GM19239 (cell line): ENCODE results near the gene CS.
"Not testable (repeated sequence)": the region's sequence is repeated elsewhere in the genome, so short reads cannot be mapped to it uniquely, and the experiment has no call there.

Experiments
- DNase-seq: peaks from one replicate; pipeline ENCODE4 v3.0.0; 2011; ENCODE audit warnings: low spot score; ENCODE audit not compliant: insufficient read length
- FAIRE-seq: peaks from 2 replicates; lab custom pipeline; 2011; peaks lifted over from hg19 to GRCh38; lab: Jason Lieb, UNC

CS gene

DNA sequence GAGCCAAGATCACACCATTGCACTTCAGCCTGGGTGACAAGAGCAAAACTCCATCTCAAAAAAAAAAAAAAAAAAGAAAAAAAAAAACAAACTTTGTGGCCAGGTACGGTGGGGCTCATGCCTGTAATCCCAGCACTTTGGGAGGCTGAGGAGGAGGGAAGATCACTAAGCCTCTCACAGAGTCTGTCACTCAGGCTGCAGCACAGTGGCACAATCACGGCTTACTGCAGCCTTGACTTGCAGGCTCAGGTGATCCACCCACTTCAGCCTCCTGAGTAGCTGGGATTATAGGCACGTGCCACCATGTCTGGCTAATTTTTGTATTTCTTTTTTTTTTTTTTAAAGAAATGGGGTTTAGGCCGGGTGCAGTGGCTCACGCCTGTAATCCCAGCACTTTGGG is 15.9 kb downstream of the CS start:
- not testable (repeated sequence) for DNase-seq, FAIRE-seq

DNA sequence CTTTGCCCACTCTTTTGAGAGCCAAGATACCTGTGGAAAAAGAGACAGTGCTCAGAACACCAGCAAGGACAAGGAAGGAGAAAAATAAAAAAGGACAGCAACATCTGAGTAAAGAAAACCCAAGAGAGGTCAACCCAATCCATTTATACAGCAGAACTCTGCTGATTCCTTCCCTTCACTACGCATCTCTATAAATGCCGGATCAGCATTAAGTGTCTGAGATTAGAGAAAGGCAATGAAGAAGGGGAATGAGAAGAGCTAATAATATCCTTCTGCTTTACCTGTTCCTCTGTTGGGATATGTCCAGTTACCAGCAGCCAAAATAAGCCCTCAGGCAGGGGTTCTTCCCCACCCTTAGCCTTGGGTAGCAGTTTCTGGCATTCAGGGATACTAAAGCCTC is 17.6 kb downstream of the CS start:
- FAIRE-seq (no peak), DNase-seq (no peak)

DNA sequence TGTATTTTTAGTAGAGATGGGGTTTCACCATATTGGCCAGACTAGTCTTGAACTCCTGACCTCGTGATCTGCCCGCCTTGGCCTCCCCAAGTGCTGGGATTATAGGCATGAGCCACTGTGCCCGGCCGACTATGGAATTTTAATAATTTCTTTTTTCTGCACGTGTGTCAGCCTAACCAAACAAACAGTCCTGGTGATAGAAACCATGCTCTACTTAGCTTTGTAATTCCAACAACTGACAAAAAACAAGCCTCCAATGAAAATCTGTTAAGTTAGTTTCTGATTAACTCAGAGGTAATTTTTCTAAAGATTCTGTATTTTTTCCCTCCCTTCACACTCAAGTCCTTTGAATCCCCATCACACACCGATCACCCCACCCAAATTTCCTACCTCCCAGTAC is 18.1 kb downstream of the CS start:
- no peak for DNase-seq
- FAIRE-seq: no peak

DNA sequence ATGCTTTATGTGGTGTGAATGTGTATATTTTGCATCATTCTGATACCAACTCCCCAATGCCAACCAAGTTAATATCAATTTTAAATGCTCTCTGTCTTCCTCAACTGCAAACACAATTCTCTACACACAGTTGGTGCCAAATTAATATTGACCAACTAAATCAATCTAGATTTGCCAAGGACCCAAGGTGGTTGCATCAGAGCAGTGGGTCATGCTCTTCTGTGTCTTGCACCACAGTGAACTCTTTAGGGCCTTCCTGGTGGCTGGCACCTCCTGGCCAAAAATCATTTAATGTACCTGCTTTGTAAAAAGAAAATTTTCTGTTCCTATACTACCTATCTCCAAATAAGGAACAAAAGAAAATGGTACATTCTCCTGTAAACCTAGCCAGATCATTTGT is 19.3 kb downstream of the CS start:
- no peak for FAIRE-seq

DNA sequence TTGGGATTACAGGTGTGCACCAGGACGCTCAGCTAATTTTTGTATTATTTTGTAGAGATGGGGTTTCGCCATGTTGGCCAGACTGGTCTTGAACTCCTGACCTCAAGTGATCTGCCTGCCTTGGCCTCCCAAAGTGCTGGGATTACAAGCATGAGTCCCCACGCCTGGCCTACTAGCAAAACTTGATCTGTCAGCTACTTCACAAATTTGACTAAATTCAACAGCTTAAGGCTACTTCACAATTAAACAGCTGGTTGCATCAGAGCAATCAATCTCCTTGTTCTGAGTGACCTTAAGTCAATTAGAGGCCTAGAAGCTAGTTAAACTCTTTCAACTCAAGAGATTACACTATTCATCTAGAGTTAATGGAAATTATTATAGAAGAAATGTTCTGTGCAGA is 21.2 kb downstream of the CS start:
- FAIRE-seq (no peak), DNase-seq (no peak)

More for the DNA sequence above, 19.3 kb downstream of the CS start:
- no peak for DNase-seq

DNA sequence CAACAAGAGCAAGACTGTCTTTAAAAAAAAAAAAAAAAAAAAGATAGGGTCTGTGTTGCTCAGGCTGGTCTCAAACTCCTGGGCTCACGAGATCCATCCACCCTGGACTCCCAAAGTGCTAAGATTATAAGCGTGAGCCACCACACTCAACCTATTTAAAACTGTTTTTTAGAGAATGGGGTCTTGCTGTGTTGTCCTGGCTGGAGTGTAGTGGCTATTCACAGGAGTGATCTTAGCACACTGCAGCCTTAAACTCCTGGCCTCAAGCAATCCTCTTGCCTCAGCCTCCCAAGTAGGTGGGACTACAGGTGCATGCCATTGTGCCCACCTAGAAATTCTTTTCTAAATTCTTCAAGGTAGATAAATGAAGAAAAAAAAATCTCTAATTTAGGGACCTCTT is 25.8 kb downstream of the CS start:
- DNase-seq: no peak
- no peak for FAIRE-seq

DNA sequence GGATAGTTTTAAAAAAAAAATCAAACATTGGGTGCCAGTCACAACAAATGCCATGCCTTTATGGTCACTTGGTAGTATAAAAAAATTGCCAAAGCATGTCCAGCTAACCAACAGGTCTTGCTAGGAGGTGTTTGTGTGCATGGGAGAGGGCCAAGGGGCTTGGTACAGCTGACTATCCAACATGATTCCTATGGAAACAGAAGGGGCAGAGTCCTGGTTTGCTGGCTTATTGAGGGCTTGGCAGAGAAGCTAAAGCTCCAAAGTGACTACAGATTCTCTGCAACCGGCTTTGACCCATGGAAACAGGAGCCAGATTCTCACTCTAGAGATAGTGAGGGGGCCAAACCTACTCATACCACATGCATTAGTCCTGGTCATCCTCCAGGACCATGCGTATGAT is 27.7 kb downstream of the CS start:
- FAIRE-seq: not testable (repeated sequence)

DNA sequence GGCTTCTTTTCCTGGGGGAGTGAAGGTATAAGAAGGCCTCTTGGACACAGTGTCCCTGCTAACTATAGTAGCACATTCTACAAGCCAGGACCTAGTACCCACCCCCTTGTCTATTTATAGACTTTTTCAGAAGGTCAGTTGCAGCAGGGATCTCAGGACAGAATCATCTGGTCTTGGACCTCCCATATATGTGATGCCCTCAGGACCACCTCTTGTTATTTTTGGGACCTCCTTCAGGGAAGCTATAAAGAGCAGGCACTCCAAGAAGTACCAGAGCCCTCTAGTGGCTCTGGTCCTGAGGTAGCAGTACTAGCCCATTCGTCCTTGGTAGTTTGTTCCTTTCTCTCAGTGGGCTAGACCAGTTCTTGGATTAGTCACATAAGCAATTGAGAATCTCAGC is 29.1 kb downstream of the CS start:
- no peak for DNase-seq
- FAIRE-seq: no peak

More for the DNA sequence above, 27.7 kb downstream of the CS start:
- DNase-seq: not testable (repeated sequence)

DNA sequence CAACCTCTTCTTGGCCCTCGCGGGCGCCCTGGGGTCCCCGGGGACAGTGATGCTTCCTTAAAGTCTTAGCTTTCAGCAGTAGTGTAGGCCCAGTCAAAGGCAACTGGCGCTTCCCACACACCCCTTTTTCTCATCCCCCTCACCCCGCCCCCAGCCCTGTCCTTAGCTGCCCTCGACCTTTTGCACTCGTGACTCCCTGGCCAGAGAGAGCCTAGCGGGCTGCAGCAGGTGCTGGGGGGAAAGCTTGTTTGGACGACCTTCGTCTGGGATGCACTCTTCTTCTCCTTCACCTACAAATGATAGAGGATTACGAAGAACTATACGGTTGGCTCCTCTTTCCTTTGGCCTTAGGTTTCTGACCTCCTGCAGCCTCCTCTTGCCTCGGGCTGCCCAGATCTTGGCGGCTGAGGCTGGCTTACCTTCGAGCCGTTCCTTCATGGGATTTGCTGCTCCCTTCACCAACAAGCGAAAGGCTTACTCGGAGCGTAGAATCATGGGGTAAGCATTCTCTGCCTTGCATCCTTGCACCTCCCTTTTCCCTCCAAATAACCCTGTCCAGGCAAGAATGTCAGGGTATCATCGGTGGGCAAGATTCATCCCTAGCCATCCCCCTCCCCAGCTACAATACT is 32.6 kb downstream of the CS start:
- DNase-seq (no peak), FAIRE-seq (no peak)

DNA sequence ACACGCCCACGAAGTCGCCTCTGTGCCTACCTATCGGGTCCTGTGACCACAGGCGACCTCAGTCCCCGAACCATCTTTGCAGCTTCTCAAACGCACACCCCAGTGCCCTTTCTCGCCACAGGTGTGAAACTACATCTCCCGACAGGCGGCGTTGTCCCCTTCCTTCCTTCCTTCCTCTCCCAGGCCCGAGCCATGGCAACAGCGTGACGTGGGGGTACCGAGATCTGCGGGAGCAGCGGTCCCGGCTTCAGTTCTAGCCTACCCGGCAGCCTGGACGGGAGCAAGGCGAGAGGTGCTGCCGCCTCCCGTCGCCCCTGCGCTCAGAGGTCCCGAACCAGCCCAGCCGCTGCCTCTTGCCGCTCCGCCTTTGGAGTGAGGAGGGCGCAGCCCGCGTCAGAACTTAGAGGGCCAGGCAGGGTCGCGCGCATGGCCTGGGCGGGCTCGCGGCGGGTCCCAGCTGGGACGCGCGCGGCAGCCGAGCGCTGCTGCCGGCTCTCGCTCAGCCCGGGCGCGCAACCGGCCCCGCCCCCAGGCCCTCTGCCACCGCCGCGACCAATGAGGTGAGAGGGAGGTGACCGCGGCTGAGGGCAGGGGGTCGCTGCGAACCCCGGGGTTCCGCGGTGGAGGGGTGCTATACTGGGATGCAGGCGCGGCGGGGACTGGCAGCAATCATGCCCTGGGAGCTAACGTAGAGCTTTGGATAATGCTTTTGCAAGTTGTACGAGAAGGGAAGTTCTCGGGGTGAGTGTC is 33.3 kb downstream of the CS start, which contains the start of gene COQ10A:
COQ10A (plus strand) TSS at position 250 of the 750 bp plus-strand sequence; CDS start at position 427, 177 bp downstream.
- peak; percentile 90 for DNase-seq
- peak; percentile 78 for FAIRE-seq

DNA sequence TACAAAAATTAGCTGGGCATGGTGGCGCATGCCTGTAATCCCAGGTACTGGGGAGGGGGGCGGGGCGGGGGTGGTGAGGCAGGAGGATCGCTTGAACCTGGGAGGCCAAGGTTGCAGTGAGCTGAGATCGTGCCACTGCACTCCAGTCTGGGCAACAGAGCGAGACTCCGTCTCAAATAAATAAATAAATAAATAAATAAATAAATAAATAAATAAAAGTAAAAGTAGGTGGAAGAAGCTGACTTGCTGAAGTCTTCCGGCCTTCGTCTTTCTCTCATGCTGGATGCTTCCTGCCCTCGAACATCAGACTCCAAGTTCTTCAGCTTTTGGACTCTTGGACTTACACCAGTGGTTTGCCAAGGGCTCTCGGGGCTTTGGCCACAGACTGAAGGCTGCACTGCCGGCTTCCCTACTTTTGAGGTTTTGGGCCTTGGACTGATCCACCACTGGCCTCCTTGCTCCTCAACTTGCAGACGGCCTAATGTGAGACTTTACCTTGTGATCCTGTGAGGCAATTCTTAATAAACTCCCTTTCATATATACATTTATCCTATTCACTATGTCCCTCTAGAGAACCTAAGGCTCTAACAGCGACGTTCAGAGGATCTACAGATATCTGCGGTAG is 34.0 kb downstream of the CS start:
- DNase-seq, FAIRE-seq: not testable (repeated sequence)

DNA sequence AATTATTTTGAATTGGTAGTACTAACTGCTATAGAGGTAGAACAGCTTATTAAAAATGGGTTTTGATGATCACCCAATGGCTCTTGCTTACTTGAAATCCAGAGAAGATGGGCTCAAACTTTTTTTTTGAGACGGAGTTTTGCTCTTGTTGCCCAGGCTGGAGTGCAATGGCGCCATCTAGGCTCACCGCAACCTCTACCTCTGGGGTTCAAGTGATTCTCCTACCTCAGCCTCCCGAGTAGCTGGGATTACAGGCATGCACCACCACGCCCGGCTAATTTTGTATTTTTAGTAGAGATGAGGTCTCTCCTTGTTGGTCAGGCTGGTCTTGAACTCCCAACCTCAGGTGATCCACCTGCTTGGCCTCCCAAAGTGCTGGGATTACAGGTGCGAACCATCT is 37.2 kb downstream of the CS start:
- not testable (repeated sequence) for DNase-seq, FAIRE-seq

DNA sequence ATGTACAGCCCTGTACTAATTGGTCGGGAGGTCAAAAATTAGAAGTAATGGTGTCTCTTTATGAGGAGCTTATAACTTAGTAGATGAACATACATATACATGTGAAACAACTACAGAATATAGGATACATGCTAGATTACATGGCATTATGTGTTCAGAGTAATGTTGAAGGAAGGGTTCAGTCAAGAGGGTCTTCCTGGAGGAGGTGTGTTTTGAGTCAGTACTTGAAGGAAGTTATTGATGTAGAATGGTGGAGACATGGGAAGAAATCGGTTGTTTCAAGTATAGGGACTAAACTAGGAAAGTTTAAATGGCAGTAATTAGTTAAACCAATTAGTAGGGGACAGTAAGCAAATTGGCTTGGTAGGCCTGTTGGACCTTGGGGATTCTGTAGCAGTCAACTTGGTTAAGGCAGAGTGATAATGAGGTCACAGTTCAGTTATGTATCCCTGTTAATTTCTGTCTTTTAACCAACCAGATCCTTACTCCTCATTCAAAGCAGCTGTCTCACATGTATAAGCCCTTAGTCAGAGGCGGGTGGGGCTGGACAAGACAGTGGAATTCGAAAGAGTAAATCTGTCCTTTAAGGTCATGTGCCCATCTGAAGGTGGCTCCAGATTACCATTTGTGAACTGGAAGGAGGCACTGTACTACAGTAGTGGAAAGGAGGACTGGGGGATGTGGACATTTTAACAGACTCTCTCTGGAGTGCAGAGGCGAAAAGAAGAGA is 38.5 kb downstream of the CS start:
- DNase-seq (no peak), FAIRE-seq (no peak)

DNA sequence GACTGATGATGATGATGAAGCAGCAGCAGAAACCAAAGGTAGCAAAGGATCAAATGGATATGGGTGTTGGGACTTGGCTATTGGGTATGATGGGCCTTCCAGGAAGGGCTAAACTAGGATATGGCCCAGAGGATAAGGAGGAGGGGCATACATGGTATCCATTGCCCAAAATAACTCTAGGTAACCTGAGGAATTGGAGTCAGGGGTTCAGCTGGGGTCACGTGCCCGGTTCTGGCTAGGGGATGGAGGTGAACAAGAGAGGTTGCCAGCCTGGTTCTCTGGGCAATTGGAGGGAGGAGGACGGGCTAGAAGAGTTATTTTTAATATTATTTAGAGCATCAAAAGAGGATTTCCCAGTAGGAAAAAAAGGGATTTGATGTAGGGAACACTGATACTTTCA is 39.2 kb downstream of the CS start:
- no peak for FAIRE-seq
- DNase-seq: no peak

DNA sequence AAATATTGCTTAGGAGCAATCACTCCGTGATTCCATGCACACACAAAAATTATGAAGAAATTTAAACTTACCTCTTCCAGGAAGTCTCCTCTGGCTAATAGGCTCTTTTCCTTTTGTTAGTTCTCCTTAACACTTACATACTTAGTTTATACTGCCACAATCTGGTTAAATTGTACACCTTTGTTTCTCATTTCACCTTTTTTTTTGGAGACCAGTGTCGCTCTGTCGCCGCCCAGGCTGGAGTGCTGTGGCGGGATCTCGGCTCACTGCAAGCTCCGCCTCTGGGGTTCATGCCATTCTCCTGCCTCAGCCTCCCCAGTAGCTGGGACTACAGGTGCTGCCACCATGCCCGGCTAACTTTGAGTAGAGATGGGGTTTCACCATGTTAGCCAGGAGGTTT is 39.8 kb downstream of the CS start:
- FAIRE-seq (no peak), DNase-seq (no peak)

DNA sequence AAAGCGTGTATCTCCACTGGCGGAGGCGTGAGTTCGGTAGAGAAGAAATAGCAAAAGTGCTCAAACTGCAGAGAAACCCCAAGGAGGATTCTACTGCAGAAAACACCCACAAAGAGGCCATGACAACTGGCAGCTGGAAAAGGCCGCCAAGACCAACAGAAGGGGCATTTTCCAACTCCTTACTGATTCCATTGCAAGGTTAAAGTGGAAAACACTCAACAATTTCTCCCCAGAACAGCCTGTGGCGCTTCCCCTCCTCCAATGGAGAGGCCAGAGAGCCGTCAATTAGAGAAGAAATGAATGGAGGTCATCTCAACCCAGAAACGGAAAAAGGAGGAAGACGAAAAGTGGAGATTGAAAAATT is 41.3 kb downstream of the CS start:
- no peak for FAIRE-seq
- DNase-seq: no peak

DNA sequence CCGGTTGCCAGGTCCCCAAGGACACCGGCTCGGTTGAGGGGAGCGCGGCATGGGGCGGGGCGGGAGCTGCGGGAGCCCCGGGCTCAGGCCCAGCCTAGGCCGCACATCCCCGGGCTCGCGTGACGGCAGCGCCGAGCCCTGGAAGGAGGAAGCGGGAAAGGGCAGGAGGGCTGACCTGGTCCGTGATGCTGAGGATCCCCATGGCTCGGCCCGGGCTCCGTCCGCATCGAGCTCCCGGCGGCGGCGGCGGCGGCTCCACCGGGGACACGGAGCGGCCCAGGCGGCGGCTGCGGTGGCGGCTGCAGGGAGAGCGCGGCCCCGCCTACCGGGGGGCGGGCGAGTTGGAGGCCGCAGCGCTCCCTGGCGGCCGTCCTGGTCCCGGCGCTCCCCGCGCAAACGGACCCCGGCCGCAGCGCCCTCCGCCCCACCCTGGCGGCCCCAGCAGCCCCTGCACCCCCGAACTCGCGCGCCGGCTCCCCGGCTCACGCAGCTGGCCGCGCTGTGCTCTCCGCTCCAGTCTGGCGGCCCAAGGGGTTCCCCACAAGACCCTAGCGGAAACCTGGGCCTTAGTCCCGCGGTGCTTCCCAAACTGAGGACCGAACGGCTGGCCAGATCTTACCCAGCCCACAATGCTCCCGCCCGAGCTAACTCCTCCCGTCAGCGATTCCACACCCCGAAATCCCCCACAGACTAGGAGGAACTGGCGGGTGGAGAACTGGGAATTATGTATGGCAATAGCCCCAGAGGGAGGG is 41.9 kb downstream of the CS start, which contains the start of gene ANKRD52:
ANKRD52 (minus strand) TSS at position 317 of the 752 bp plus-strand sequence; CDS start at position 202, 115 bp downstream.
- DNase-seq: peak; percentile 95
- FAIRE-seq: peak; percentile 72

DNA sequence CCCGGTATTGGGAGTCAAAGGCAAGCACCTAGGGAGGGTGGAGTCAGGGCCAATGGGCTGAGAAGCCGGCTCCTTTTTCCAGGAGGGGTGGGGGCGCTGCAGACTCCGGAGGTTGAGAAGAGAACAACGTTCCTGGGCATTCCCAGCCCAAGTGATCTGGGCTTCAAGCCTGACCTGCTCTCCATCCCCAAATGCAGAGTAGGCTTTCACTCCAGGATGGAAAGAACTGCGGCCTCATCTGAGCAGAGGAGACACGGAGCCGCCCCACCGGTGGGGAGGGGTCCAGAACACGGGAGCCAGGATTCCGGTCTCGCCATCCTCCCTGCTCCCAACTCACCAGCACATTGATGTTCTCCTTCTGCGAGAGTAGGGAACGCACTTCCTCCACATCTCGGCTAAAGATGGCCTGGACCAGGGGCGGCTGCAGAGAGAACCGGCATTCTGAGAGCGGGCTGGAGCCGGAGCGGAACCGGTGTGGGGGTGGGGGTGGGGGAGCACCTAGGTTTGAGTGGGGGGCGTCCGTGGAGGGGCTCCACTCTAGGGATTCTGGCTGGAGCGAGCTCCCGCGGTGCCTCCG is 42.6 kb downstream of the CS start:
- peak; percentile 35 for FAIRE-seq
- DNase-seq: no peak

DNA sequence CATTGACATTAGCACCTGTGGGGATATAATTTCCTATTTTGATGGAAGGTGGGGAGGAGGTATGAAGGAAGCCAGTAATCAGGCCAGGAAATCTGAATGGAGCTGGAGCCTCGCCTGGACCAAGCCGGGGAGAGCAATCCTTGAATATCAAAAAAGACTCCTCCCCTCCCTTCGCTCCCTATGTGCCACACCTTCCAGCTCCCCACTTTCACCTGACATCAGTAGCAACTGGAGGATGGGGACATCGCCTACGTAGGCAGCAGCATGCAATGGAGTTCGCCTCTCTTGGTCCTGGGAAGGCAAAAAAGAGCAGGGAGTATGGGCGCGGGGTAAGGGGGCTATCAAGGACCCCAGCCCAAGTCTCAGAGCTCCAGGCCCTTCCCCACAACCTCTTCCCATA is 43.1 kb downstream of the CS start:
- FAIRE-seq (no peak), DNase-seq (no peak)
